SK-N-SH (cell line): ENCODE measurements around the gene SH3D19.

Source experiments
- ELF1 ChIP-seq: IDR thresholded peaks from 2 replicates; pipeline ENCODE4 v1.4.0; 2012
- EP300 ChIP-seq, 2 experiments: IDR thresholded peaks; 2 replicates each; pipeline versions ENCODE4 v1.4.0 to v1.6.1; 2012; ENCODE audit warnings: borderline replicate concordance in 1 of 2, low read depth in 1 of 2, low read length in 1 of 2
- MAX ChIP-seq: IDR thresholded peaks from 2 replicates; pipeline ENCODE4 v1.4.0; 2012; ENCODE audit warnings: low read depth
- POLR2AphosphoS5 ChIP-seq: IDR thresholded peaks from 2 replicates; pipeline ENCODE4 v1.6.1; 2012; ENCODE audit warnings: low read depth, low read length
- RCOR1 ChIP-seq: fragments of 150-350 bp; IDR thresholded peaks from 2 replicates; pipeline ENCODE4 v1.6.1; 2017; ENCODE audit warnings: antibody characterized with exemption, low read length
- RXRA ChIP-seq: IDR thresholded peaks from 2 replicates; pipeline ENCODE4 v1.4.0; 2012; ENCODE audit warnings: low read depth, mild to moderate bottlenecking, borderline replicate concordance
- SIN3A ChIP-seq: IDR thresholded peaks from 2 replicates; pipeline ENCODE4 v1.6.1; 2012; ENCODE audit warnings: low read depth, mild to moderate bottlenecking, low read length, moderate library complexity, borderline replicate concordance
- SMC3 ChIP-seq: IDR thresholded peaks from 2 replicates; pipeline ENCODE4 v1.6.1; 2012; ENCODE audit warnings: low read depth, low read length, improper control_type of control experiment
- TAF1 ChIP-seq: IDR thresholded peaks from 2 replicates; pipeline ENCODE4 v1.6.1; 2012; ENCODE audit warnings: low read depth, mild to moderate bottlenecking, low read length, moderate library complexity, borderline replicate concordance
- TEAD4 ChIP-seq: IDR thresholded peaks from 2 replicates; pipeline ENCODE4 v1.4.0; 2012; ENCODE audit warnings: mild to moderate bottlenecking, borderline replicate concordance; ENCODE audit not compliant: insufficient read depth
- TF ChIP-seq, protein P1 (sequence below): fragments of 200-600 bp; sonication (generic); IDR thresholded peaks from 2 replicates; pipeline ENCODE4 v1.6.1; 2017; ENCODE audit warnings: antibody characterized with exemption, mild to moderate bottlenecking, moderate library complexity
- TF ChIP-seq, protein P2 (sequence below): fragments of 150-350 bp; IDR thresholded peaks from 2 replicates; pipeline ENCODE4 v1.6.1; 2017; ENCODE audit warnings: antibody characterized with exemption, low read length, low read depth, borderline replicate concordance

GRCh38 chr4:151347490-151348235 lies 22.3 kb upstream of the SH3D19 start:
- TF ChIP-seq SMC3: no peak
- TF ChIP-seq, protein P1, sequence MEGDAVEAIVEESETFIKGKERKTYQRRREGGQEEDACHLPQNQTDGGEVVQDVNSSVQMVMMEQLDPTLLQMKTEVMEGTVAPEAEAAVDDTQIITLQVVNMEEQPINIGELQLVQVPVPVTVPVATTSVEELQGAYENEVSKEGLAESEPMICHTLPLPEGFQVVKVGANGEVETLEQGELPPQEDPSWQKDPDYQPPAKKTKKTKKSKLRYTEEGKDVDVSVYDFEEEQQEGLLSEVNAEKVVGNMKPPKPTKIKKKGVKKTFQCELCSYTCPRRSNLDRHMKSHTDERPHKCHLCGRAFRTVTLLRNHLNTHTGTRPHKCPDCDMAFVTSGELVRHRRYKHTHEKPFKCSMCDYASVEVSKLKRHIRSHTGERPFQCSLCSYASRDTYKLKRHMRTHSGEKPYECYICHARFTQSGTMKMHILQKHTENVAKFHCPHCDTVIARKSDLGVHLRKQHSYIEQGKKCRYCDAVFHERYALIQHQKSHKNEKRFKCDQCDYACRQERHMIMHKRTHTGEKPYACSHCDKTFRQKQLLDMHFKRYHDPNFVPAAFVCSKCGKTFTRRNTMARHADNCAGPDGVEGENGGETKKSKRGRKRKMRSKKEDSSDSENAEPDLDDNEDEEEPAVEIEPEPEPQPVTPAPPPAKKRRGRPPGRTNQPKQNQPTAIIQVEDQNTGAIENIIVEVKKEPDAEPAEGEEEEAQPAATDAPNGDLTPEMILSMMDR: no peak
- TF ChIP-seq EP300 (IDR thresholded peaks at IDR 0.05; ENCODE audit: borderline replicate concordance in 1 of 2, low read depth in 1 of 2, low read length in 1 of 2): no peak
- no peak for TF ChIP-seq MAX
- no peak for TF ChIP-seq SIN3A
- no peak for TF ChIP-seq RCOR1
- no peak for TF ChIP-seq TAF1
- TF ChIP-seq, protein P2, sequence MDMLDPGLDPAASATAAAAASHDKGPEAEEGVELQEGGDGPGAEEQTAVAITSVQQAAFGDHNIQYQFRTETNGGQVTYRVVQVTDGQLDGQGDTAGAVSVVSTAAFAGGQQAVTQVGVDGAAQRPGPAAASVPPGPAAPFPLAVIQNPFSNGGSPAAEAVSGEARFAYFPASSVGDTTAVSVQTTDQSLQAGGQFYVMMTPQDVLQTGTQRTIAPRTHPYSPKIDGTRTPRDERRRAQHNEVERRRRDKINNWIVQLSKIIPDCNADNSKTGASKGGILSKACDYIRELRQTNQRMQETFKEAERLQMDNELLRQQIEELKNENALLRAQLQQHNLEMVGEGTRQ: no peak
- TF ChIP-seq ELF1: no peak
- TF ChIP-seq TEAD4: no peak
- TF ChIP-seq POLR2AphosphoS5: no peak
- no peak for TF ChIP-seq RXRA
